HG03575 (cell line): ENCODE results near the gene MRAP2.

Source experiments
- ATAC-seq: cut with Tn5 transposase; IDR thresholded peaks from one replicate; pipeline ENCODE4 v1.9.1; 2021; ENCODE audit not compliant: unreplicated experiment, insufficient number of reproducible peaks, low FRiP score; ENCODE audit errors: extremely low read depth

MRAP2 gene

GRCh38 chr6:84033523-84034451 lies at the start of gene MRAP2:
Gene MRAP2 (plus strand): TSS chr6:84033772. CDS start chr6:84055319, 21,547 bp downstream.
- ATAC-seq: no peak

- ATAC-seq: no peak
Measured at GRCh38 chr6:83984411-83984810, 49.2 kb upstream of the MRAP2 start.

- ATAC-seq: no peak
Measured at GRCh38 chr6:83985308-83985713, 48.3 kb upstream of the MRAP2 start.

GRCh38 chr6:83985715-83986114 lies 47.9 kb upstream of the MRAP2 start:
- ATAC-seq: no peak

- ATAC-seq: no peak
Measured at GRCh38 chr6:83998021-83998584, 35.5 kb upstream of the MRAP2 start.

- ATAC-seq: no peak
Measured at GRCh38 chr6:84001119-84001518, 32.5 kb upstream of the MRAP2 start.

GRCh38 chr6:84002226-84002625 lies 31.3 kb upstream of the MRAP2 start:
- ATAC-seq: no peak

- ATAC-seq: no peak
Measured at GRCh38 chr6:84003131-84003530, 30.4 kb upstream of the MRAP2 start.

GRCh38 chr6:84003654-84004053 lies 29.9 kb upstream of the MRAP2 start:
- no peak for ATAC-seq

GRCh38 chr6:84007871-84008270 lies 25.7 kb upstream of the MRAP2 start:
- no peak for ATAC-seq

GRCh38 chr6:84013354-84013753 lies 20.2 kb upstream of the MRAP2 start:
- no peak for ATAC-seq

- ATAC-seq: no peak
Measured at GRCh38 chr6:84013931-84014330, 19.6 kb upstream of the MRAP2 start.

GRCh38 chr6:84016029-84016428 lies 17.5 kb upstream of the MRAP2 start:
- no peak for ATAC-seq

GRCh38 chr6:84017709-84018452 lies 15.7 kb upstream of the MRAP2 start:
- ATAC-seq: no peak

GRCh38 chr6:84018453-84019061 lies 15.0 kb upstream of the MRAP2 start:
- no peak for ATAC-seq

- ATAC-seq: no peak
Measured at GRCh38 chr6:84019141-84019841, 14.3 kb upstream of the MRAP2 start.

- ATAC-seq: no peak
Measured at GRCh38 chr6:84019842-84020211, 13.7 kb upstream of the MRAP2 start.

GRCh38 chr6:84021625-84022024 lies 11.9 kb upstream of the MRAP2 start:
- no peak for ATAC-seq

GRCh38 chr6:84026721-84027164 lies 6.8 kb upstream of the MRAP2 start:
- ATAC-seq: no peak
